Right lung (tissue), 5 donors: ENCODE data around the gene CALHM6. TPM values are rescaled to one million over a fixed set of nuclear protein-coding genes. Genes with fewer than 3 reads are reported as not detected.

Experiments used
- DNase-seq, 2 donors: peaks; one replicate each; pipeline ENCODE4 v3.0.0-alpha.2; 2013
- polyA plus RNA-seq, 5 donors: library from polyadenylated mRNA; unstranded; fragments of 120-200 nt; gene quantifications; one replicate each; pipeline versions ENCODE4 v1.2.1 to v1.2.3, GENCODE V29; 2013; ENCODE audit warnings: inconsistent platforms in 1 of 5, low replicate concordance in 1 of 5; ENCODE audit not compliant: insufficient read length in 5 of 5, insufficient read depth in 1 of 5

Gene CALHM6
- polyA plus RNA-seq, 5 donors = 3.1 to 8.0 (median 6.1) TPM

- DNase-seq = no peak
These were observed 16.6 kb upstream of the CALHM6 start for GRCh38 chr6:116444575-116444974.

GRCh38 chr6:116445102-116445501, 16.1 kb upstream of the CALHM6 start:
- no peak for DNase-seq

- no peak for DNase-seq
These were observed 14.8 kb upstream of the CALHM6 start for GRCh38 chr6:116446399-116446798.

GRCh38 chr6:116447052-116447451, 14.1 kb upstream of the CALHM6 start:
- no peak for DNase-seq

GRCh38 chr6:116447496-116448011, 13.6 kb upstream of the CALHM6 start:
- peak in 1 of 2 donors; percentile 31 for DNase-seq

GRCh38 chr6:116449565-116449964, 11.6 kb upstream of the CALHM6 start:
- no peak for DNase-seq

- no peak for DNase-seq
These were observed 10.9 kb upstream of the CALHM6 start for GRCh38 chr6:116450185-116450710.

- DNase-seq = no peak
These were observed 10.1 kb upstream of the CALHM6 start for GRCh38 chr6:116450769-116451740.

GRCh38 chr6:116451916-116452315, 9.3 kb upstream of the CALHM6 start:
- DNase-seq = no peak

- DNase-seq = no peak
These were observed 8.6 kb upstream of the CALHM6 start for GRCh38 chr6:116452531-116452930.

GRCh38 chr6:116456106-116456505, 5.1 kb upstream of the CALHM6 start:
- no peak for DNase-seq

- no peak for DNase-seq
These were observed 4.2 kb upstream of the CALHM6 start for GRCh38 chr6:116456927-116457326.

- no peak for DNase-seq
These were observed 2.9 kb upstream of the CALHM6 start for GRCh38 chr6:116458264-116458663.

- no peak for DNase-seq
These were observed 1.2 kb upstream of the CALHM6 start for GRCh38 chr6:116459927-116460326.

GRCh38 chr6:116461932-116462885, 1.0 kb downstream of the CALHM6 start:
- DNase-seq = peak; percentile 60 to 64

GRCh38 chr6:116463301-116463700, 2.1 kb downstream of the CALHM6 start:
- DNase-seq = peak in 1 of 2 donors; percentile 36

- DNase-seq = no peak
These were observed 4.1 kb downstream of the CALHM6 start for GRCh38 chr6:116465246-116465645.

- DNase-seq = no peak
These were observed 5.9 kb downstream of the CALHM6 start for GRCh38 chr6:116467096-116467495.

- DNase-seq = no peak
These were observed 6.3 kb downstream of the CALHM6 start for GRCh38 chr6:116467514-116467913.

- no peak for DNase-seq
These were observed 7.1 kb downstream of the CALHM6 start for GRCh38 chr6:116468293-116468692.

GRCh38 chr6:116471531-116471930, 10.4 kb downstream of the CALHM6 start:
- DNase-seq = no peak

GRCh38 chr6:116472706-116473105, 11.5 kb downstream of the CALHM6 start:
- DNase-seq = no peak
